CD4-positive, alpha-beta T cell treated with Interleukin-15 for 1 hour (primary cell): ENCODE data around the gene SPTBN4.
"Not testable (repeated sequence)": the region's sequence is repeated elsewhere in the genome, so short reads cannot be mapped to it uniquely, and the experiment has no call there.

Experiments
- DNase-seq: peaks from one replicate; pipeline ENCODE4 v3.0.0-alpha.2; 2020

SPTBN4 gene

DNA sequence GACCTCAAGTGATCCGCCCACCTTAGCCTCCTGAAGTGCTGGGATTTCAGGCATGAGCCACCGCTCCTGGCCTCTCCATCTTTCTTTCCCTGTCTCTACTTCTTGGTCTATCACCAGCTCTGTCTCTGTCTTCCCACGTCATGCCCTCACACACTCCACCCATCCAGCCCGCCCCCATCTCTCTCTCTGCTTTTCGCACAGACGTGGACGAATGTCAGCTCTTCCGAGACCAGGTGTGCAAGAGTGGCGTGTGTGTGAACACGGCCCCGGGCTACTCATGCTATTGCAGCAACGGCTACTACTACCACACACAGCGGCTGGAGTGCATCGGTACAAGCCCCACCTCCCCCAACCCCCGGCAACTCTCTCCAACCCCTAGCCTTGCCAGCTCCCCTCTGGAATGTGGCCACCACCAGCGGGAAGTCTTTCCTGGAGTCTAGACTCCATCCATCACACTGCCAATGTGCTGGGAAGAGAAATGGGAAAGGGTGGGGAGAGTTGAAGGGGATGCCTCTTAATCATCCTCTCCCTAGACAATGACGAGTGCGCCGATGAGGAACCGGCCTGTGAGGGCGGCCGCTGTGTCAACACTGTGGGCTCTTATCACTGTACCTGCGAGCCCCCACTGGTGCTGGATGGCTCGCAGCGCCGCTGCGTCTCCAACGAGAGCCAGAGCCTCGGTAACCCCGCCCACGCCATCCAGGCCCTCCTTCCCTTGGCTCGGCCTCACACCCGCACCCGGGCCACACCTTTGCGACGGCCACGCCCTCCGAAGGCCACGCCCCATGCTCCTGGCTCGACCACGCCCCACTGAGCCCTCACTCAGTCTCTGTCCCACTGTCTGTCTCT, 156.8 kb downstream of the SPTBN4 start:
- DNase-seq = no peak

DNA sequence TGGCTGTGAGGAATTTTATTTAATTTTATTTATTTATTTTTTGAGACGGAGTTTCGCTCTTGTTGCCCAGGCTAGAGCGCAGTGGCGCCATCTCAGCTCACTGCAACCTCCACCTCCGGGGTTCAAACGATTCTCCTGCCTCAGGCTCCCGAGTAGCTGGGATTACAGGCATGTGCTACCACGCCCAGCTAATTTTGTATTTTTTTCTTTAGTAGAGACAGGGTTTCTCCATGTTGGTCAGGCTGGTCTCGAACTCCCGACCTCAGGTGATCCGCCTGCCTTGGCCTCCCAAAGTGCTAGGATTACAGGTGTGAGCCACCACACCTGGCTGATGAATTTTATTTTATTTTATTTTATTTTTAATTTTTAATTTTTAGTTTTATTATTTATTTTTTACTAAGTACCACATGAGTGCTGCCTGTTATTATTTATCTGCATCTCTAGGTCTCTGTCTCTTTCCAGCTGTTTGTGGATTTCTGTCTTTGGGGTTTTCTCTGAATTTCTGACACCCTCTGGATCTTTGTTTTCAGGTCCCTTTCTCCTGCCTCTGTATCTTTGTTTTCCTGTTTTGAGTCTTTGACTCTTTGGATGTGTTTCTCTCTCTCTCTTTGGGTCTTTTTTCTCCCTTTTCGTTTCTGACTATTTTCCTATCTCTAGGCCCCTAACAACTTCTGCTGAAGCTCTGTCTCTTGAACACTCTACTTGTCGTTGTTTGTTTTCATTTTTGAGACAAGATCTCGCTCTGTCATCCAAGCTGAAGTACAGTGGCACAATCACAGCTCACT, 157.8 kb downstream of the SPTBN4 start:
- DNase-seq = not testable (repeated sequence)

DNA sequence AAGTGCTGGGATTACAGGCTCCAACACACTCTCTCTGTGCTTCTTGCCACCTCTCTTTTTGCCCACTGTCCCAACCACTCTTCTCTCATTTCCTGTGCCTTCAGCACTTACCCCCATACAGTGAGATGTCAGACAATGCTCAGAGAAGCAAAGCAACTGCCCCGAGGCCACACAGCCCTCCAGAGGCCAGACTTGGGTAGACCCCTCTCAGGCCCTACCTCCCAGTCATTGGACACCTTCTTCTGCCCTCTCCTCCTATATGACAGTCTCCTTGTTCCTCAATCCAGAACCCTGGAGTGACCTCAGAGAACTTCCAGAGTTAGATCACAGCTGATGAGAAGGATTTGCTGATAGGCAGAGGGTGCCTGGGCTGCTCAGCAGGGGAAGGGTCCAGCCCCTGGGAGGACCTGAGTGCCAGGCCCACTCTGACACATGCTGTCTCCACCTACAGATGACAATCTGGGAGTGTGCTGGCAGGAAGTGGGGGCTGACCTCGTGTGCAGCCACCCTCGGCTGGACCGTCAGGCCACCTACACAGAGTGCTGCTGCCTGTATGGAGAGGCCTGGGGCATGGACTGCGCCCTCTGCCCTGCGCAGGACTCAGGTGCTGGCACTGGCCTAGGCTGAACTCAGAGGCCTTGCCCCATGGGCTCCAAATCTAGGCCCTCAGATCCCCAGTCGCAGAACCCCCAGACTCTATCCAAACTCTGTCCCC, 158.8 kb downstream of the SPTBN4 start:
- DNase-seq = no peak
